ENCODE data around the gene SMURF2. TPM values are rescaled to one million over a fixed set of nuclear protein-coding genes. Genes with fewer than 3 reads are reported as not detected.

The SMURF2 gene
- total and polyA plus RNA-seq, 9 of the 15 experiments (the other 6 are each of a cell fraction or from before 2014, with no cell fraction given): 3.8 to 22.0 (median 14.8) TPM

DNA sequence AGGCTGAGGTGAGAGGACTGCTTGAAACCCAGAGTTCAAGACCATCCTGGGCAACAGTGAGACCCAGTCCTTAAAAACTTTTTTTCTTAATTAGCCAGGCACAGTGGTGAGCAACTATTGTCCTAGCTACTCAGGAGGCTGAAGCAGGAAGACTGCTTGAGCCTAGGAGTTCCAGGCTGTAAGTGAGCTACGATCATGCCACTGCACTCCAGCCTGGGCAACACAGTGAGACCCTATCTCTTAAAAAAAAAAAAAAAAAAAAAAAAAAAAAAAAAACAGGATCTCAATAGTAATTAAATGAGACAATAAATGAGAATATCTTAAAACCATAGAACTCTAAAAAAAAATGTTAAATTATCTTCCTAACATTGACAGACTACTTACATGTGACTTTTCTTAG, 14.3 kb downstream of the SMURF2 start:
- H3K27me3 ChIP-seq (ENCODE audit: control insufficient read depth in 2 of 2, insufficient read depth in 2 of 2, low read length in 2 of 2): no peaks in the 10 kb centered on the region
- intact Hi-C loops (cut with micrococcal nuclease) (loop anchor here (2.0 to 10.0 kb wide), 3 partner anchors 45 to 341 kb away; no protein-coding TSS in a partner anchor), in situ Hi-C loops (cut with MboI) (loop anchor here (5.0 kb wide), 1 partner anchor 121 kb away; no protein-coding TSS in a partner anchor)
- H2AFZ ChIP-seq (ENCODE audit: low read depth, low read length): no peak overlapping the region
- POLR2A ChIA-PET: interaction anchor here (1.5 kb wide), 1 partner anchor 142 kb away, joined by 4 read pairs; the partner anchor contains the start of genes CEP95 and DDX5
- H3K79me2 ChIP-seq (ENCODE audit: control insufficient read depth, insufficient read depth, low read length): peaks cover 34% of the 10 kb centered on the region
- H3K9me1 ChIP-seq (ENCODE audit: control insufficient read depth, insufficient read depth, low read length): no peaks in the 10 kb centered on the region
- FAIRE-seq (no peak), DNase-seq (ENCODE audit: extremely low read depth in 1 of 4, low spot score in 3 of 4) (no peak), ATAC-seq (no peak)
- CTCF ChIA-PET (ENCODE audit: low intra/inter-chr PET ratio): interaction anchor here (0.7 to 2.8 kb wide), 3 partner anchors 62 to 229 kb away, joined by 3 to 14 read pairs (median 4); no protein-coding TSS in a partner anchor
- TF ChIP-seq RBM25 (IDR thresholded peaks at IDR 0.05; ENCODE audit: low read depth, low read length, severe bottlenecking) (peak; percentile 37), ZNF551 (CRISPR knock-in tag; IDR thresholded peaks at IDR 0.05) (no peak), CLOCK (CRISPR knock-in tag; IDR thresholded peaks at IDR 0.05; ENCODE audit: borderline replicate concordance) (no peak), ZNF384 (IDR thresholded peaks at IDR 0.05; ENCODE audit: low read depth, low read length) (peak; percentile 38; the same call in 1 of the 2 replicates), ZNF121 (CRISPR knock-in tag; conservative IDR thresholded peaks at IDR 0.05) (peak; percentile 82), FOXP4 (CRISPR knock-in tag; IDR thresholded peaks at IDR 0.05; ENCODE audit: borderline replicate concordance) (no peak)
- TF ChIP-seq, protein P1, sequence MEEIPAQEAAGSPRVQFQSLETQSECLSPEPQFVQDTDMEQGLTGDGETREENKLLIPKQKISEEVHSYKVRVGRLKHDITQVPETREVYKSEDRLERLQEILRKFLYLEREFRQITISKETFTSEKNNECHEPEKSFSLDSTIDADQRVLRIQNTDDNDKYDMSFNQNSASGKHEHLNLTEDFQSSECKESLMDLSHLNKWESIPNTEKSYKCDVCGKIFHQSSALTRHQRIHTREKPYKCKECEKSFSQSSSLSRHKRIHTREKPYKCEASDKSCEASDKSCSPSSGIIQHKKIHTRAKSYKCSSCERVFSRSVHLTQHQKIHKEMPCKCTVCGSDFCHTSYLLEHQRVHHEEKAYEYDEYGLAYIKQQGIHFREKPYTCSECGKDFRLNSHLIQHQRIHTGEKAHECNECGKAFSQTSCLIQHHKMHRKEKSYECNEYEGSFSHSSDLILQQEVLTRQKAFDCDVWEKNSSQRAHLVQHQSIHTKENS (CRISPR knock-in tag; IDR thresholded peaks at IDR 0.05): no peak
- H3K4me2 ChIP-seq (ENCODE audit: insufficient read depth, low read length): no peak overlapping the region
- BruUV-seq (replicated peaks): no TSS peak
- H3K36me3 ChIP-seq (ENCODE audit: control insufficient read depth, insufficient read depth, low read length): peaks cover 6% of the 10 kb centered on the region; the same call in 1 of the 3 replicates
- H3K9ac ChIP-seq (ENCODE audit: insufficient read depth in 1 of 2, low read depth in 2 of 2, low read length in 2 of 2): no peak overlapping the region
- no peaks in the 10 kb centered on the region for H3K9me3 ChIP-seq (replicated peaks; ENCODE audit: control insufficient read depth, insufficient read depth, low read depth, low read length)
- H3K4me1 ChIP-seq (replicated peaks in 1 of 2; ENCODE audit: control insufficient read depth in 2 of 2, insufficient read depth in 2 of 2, low read length in 2 of 2): peaks cover 0 to 4% of the 10 kb centered on the region in 2 experiments; a peak in 2 of 5 replicates
- no peaks in the 10 kb centered on the region for H4K20me1 ChIP-seq (replicated peaks; ENCODE audit: control insufficient read depth, insufficient read depth, low read length)
- H3K27ac ChIP-seq (ENCODE audit: extremely low read depth, low read depth, low read length): no peak overlapping the region
- H3K4me3 ChIP-seq: no peak overlapping the region
- no CpG with 5 or more reads among the region's 1 CpG for WGBS (ENCODE audit: insufficient coverage, low coverage, missing lambda C conversion rate)

All from K562 (cell line).